Dedifferentiated amniotic fluid mesenchymal stem cell (primary cell): ENCODE measurements around the gene NPIPB8.
A peak's percentile ranks its signal among the peaks of the same experiment; 100 is the strongest.
"Not testable (repeated sequence)": the region's sequence is repeated elsewhere in the genome, so short reads cannot be mapped to it uniquely, and the experiment has no call there.

Source experiments
- DNase-seq: peaks from one replicate; pipeline ENCODE4 v3.0.0-alpha.2; 2016; ENCODE audit errors: extremely low spot score

NPIPB8 gene

GRCh38 chr16:28637765-28638164 is at the start of gene NPIPB8:
NPIPB8 (plus strand) TSS chr16:28638065; CDS start chr16:28638361, 296 bp downstream.
- not testable (repeated sequence) for DNase-seq

GRCh38 chr16:28589069-28589468 is 48.8 kb upstream of the NPIPB8 start:
- no peak for DNase-seq

- DNase-seq = no peak
These were observed 47.9 kb upstream of the NPIPB8 start for GRCh38 chr16:28589930-28590329.

GRCh38 chr16:28590384-28591340 is 47.2 kb upstream of the NPIPB8 start:
- DNase-seq = no peak

GRCh38 chr16:28591355-28591754 is 46.5 kb upstream of the NPIPB8 start:
- DNase-seq = no peak

GRCh38 chr16:28592511-28592910 is 45.4 kb upstream of the NPIPB8 start:
- no peak for DNase-seq

- DNase-seq = no peak
These were observed 44.8 kb upstream of the NPIPB8 start for GRCh38 chr16:28592979-28593553.

GRCh38 chr16:28595451-28595850 is 42.4 kb upstream of the NPIPB8 start:
- not testable (repeated sequence) for DNase-seq

- DNase-seq = no peak
These were observed 41.7 kb upstream of the NPIPB8 start for GRCh38 chr16:28596115-28596630.

GRCh38 chr16:28596840-28597691 is 40.8 kb upstream of the NPIPB8 start, which contains the start of gene SULT1A2:
SULT1A2 (minus strand) TSS chr16:28597050; CDS start chr16:28595930, 1,120 bp downstream.
- no peak for DNase-seq

GRCh38 chr16:28597692-28598261 is 40.1 kb upstream of the NPIPB8 start:
- no peak for DNase-seq

- not testable (repeated sequence) for DNase-seq
These were observed 38.2 kb upstream of the NPIPB8 start for GRCh38 chr16:28599377-28600285.

GRCh38 chr16:28600965-28601364 is 36.9 kb upstream of the NPIPB8 start:
- not testable (repeated sequence) for DNase-seq

GRCh38 chr16:28601589-28601988 is 36.3 kb upstream of the NPIPB8 start:
- DNase-seq = not testable (repeated sequence)

- DNase-seq = not testable (repeated sequence)
These were observed 35.8 kb upstream of the NPIPB8 start for GRCh38 chr16:28602062-28602461.

- DNase-seq = no peak
These were observed 35.3 kb upstream of the NPIPB8 start for GRCh38 chr16:28602529-28602928.

- DNase-seq = peak; percentile 13
These were observed 34.3 kb upstream of the NPIPB8 start for GRCh38 chr16:28603381-28604185.

- DNase-seq = peak; percentile 8
These were observed 33.7 kb upstream of the NPIPB8 start for GRCh38 chr16:28604186-28604565.
